NB4 (cell line): ENCODE measurements around the gene FAM53A.

ENCODE experiments used
- DNase-seq: peaks from one replicate; pipeline ENCODE4 v3.0.0; 2010; ENCODE audit warnings: low read depth
- H3K4me3 ChIP-seq: one replicate; pipeline ENCODE4 v1.5.1; 2011; ENCODE audit warnings: mild to moderate bottlenecking, low read depth, low read length, moderate library complexity
- MYC ChIP-seq: IDR thresholded peaks from 2 replicates; pipeline ENCODE4 v1.6.1; 2011; ENCODE audit warnings: low read depth, low read length
- POLR2A ChIP-seq: IDR thresholded peaks from 2 replicates; pipeline ENCODE4 v1.6.1; 2011; ENCODE audit warnings: mild to moderate bottlenecking; ENCODE audit not compliant: insufficient read length; ENCODE audit errors: extremely low read depth

The FAM53A gene

GRCh38 chr4:1590244-1590643 lies 93.9 kb downstream of the FAM53A start:
- TF ChIP-seq MYC (no peak), POLR2A (no peak)
- no peak for DNase-seq
- H3K4me3 ChIP-seq: no peak overlapping the region
